Measurements from ENCODE around the gene INHBE.
"Not testable (repeated sequence)": the region's sequence is repeated elsewhere in the genome, so short reads cannot be mapped to it uniquely, and the experiment has no call there.

INHBE gene

GRCh38 chr12:57489157-57489641 lies 34.1 kb downstream of the INHBE start:
- peaks cover 0 to 44% (median 26%) of the 10 kb centered on the region in 11 experiments; a peak in 17 of 22 replicates for H4K20me1 ChIP-seq
- H3K27me3 ChIP-seq, result no peaks in the 10 kb centered on the region
- no peak for TF ChIP-seq Cebpa-rat (IDR thresholded peaks at IDR 0.05)
- H3K4me1 ChIP-seq, result peaks cover 15 to 32% (median 22%) of the 10 kb centered on the region in 10 experiments
- peak overlapping the region; percentile 75 to 97 (median 93) for H3K4me2 ChIP-seq
- H3K9me3 ChIP-seq (replicated peaks in 1 of 11), result peaks cover 0 to 7% (median 4%) of the 10 kb centered on the region in 11 experiments; a peak in 8 of 22 replicates
- H3K9ac ChIP-seq, result peak overlapping the region; percentile 82 to 98 (median 90)
- H3K4me3 ChIP-seq, result peak overlapping the region; percentile 75 to 98 (median 85)
- H3K27ac ChIP-seq, result peak overlapping the region in 10 of 11 experiments; percentile 82 to 96 (median 90); a peak in 15 of 22 replicates
- peaks cover 45 to 49% (median 47%) of the 10 kb centered on the region in 11 experiments for H3K36me3 ChIP-seq

GRCh38 chr12:57490126-57490525 lies 35.0 kb downstream of the INHBE start:
- Histone ChIP-seq H3K27ac (0 out of 22 replicates have a peak overlapping the region, but pooled peaks of 1 of the 11 experiments have one; percentile 94), H3K4me1 (peaks cover 15 to 32% (median 22%) of the 10 kb centered on the region in 10 experiments), H3K4me2 (peak overlapping the region in 8 of 11 experiments; percentile 75 to 97 (median 94); a peak in 6 of 22 replicates), H3K9me3 (replicated peaks in 1 of 11) (peaks cover 0 to 10% (median 4%) of the 10 kb centered on the region in 11 experiments; a peak in 9 of 22 replicates), H3K9ac (peak overlapping the region in 6 of 11 experiments; percentile 20 to 96 (median 90); a peak in 4 of 22 replicates), H3K36me3 (peaks cover 51 to 57% (median 52%) of the 10 kb centered on the region in 11 experiments), H3K27me3 (no peaks in the 10 kb centered on the region), H4K20me1 (peaks cover 0 to 48% (median 26%) of the 10 kb centered on the region in 11 experiments; a peak in 17 of 22 replicates), H3K4me3 (peak overlapping the region in 1 of 10 experiments; percentile 0; a peak in 1 of 20 replicates)
- no peak for TF ChIP-seq Cebpa-rat (IDR thresholded peaks at IDR 0.05)

- Histone ChIP-seq H3K4me1 (peaks cover 15 to 32% (median 22%) of the 10 kb centered on the region in 10 experiments), H3K4me3 (no peak overlapping the region), H4K20me1 (peaks cover 0 to 53% (median 28%) of the 10 kb centered on the region in 11 experiments; a peak in 17 of 22 replicates), H3K4me2 (no peak overlapping the region), H3K9me3 (replicated peaks in 1 of 11) (peaks cover 0 to 10% (median 4%) of the 10 kb centered on the region in 11 experiments; a peak in 9 of 22 replicates), H3K36me3 (peaks cover 63 to 72% (median 67%) of the 10 kb centered on the region in 11 experiments), H3K27ac (no peak overlapping the region), H3K27me3 (no peaks in the 10 kb centered on the region), H3K9ac (0 out of 22 replicates have a peak overlapping the region, but pooled peaks of 1 of the 11 experiments have one; percentile 29)
- TF ChIP-seq Cebpa-rat (IDR thresholded peaks at IDR 0.05), result no peak
Measured at GRCh38 chr12:57491393-57492280, 36.5 kb downstream of the INHBE start.

GRCh38 chr12:57495051-57495701 lies 40.1 kb downstream of the INHBE start:
- not testable (repeated sequence) for H3K4me2 ChIP-seq; H3K9ac ChIP-seq; H3K27ac ChIP-seq; H3K9me3 ChIP-seq (replicated peaks in 1 of 11); H3K27me3 ChIP-seq; H3K4me3 ChIP-seq
- Histone ChIP-seq H3K4me1 (peaks cover 0 to 10% (median under 1%) of the 10 kb centered on the region in 10 experiments; a peak in 7 of 20 replicates), H3K36me3 (peaks cover 85 to 93% (median 87%) of the 10 kb centered on the region in 11 experiments), H4K20me1 (peaks cover 0 to 63% (median 23%) of the 10 kb centered on the region in 11 experiments; a peak in 17 of 22 replicates)

GRCh38 chr12:57496822-57497221 lies 41.7 kb downstream of the INHBE start:
- Histone ChIP-seq H3K4me2 (no peak overlapping the region), H3K4me3 (no peak overlapping the region), H3K27ac (no peak overlapping the region), H3K36me3 (peaks cover 85 to 93% (median 87%) of the 10 kb centered on the region in 11 experiments), H3K9me3 (replicated peaks in 1 of 11) (peaks cover 0 to 10% (median 4%) of the 10 kb centered on the region in 11 experiments; a peak in 9 of 22 replicates), H3K27me3 (no peaks in the 10 kb centered on the region), H3K9ac (no peak overlapping the region), H3K4me1 (no peaks in the 10 kb centered on the region), H4K20me1 (peaks cover 3 to 63% (median 18%) of the 10 kb centered on the region in 11 experiments; a peak in 16 of 22 replicates)
- no peak for TF ChIP-seq Cebpa-rat (IDR thresholded peaks at IDR 0.05)

- H3K27me3 ChIP-seq, result no peaks in the 10 kb centered on the region
- peaks cover 0 to 9% (median 4%) of the 10 kb centered on the region in 11 experiments; a peak in 9 of 22 replicates for H3K9me3 ChIP-seq (replicated peaks in 1 of 11)
- no peak overlapping the region for H3K4me2 ChIP-seq
- no peak overlapping the region for H3K9ac ChIP-seq
- no peak for TF ChIP-seq Cebpa-rat (IDR thresholded peaks at IDR 0.05)
- H3K27ac ChIP-seq, result no peak overlapping the region
- peaks cover 3 to 66% (median 17%) of the 10 kb centered on the region in 11 experiments; a peak in 16 of 22 replicates for H4K20me1 ChIP-seq
- no peaks in the 10 kb centered on the region for H3K4me1 ChIP-seq
- no peak overlapping the region for H3K4me3 ChIP-seq
- peaks cover 85 to 93% (median 87%) of the 10 kb centered on the region in 11 experiments for H3K36me3 ChIP-seq
Measured at GRCh38 chr12:57497223-57498131, 42.4 kb downstream of the INHBE start.

- H3K27ac ChIP-seq, result no peak overlapping the region
- no peaks in the 10 kb centered on the region for H3K27me3 ChIP-seq
- no peak overlapping the region for H3K4me3 ChIP-seq
- H3K9ac ChIP-seq, result no peak overlapping the region
- H3K4me1 ChIP-seq, result no peaks in the 10 kb centered on the region
- no peak overlapping the region for H3K4me2 ChIP-seq
- no peak for TF ChIP-seq Cebpa-rat (IDR thresholded peaks at IDR 0.05)
- H3K36me3 ChIP-seq, result peaks cover 85 to 93% (median 88%) of the 10 kb centered on the region in 11 experiments
- H4K20me1 ChIP-seq, result peaks cover 0 to 68% (median 16%) of the 10 kb centered on the region in 11 experiments; a peak in 14 of 22 replicates
- peaks cover 0 to 4% (median 0%) of the 10 kb centered on the region in 11 experiments; a peak in 4 of 22 replicates for H3K9me3 ChIP-seq (replicated peaks in 1 of 11)
Measured at GRCh38 chr12:57498132-57498502, 43.0 kb downstream of the INHBE start.

GRCh38 chr12:57498571-57498970 lies 43.5 kb downstream of the INHBE start:
- no peak overlapping the region for H3K27ac ChIP-seq
- no peaks in the 10 kb centered on the region for H3K27me3 ChIP-seq
- no peak for TF ChIP-seq Cebpa-rat (IDR thresholded peaks at IDR 0.05)
- no peak overlapping the region for H3K4me3 ChIP-seq
- no peak overlapping the region for H3K4me2 ChIP-seq
- peaks cover 0 to 72% (median 21%) of the 10 kb centered on the region in 11 experiments; a peak in 14 of 22 replicates for H4K20me1 ChIP-seq
- H3K36me3 ChIP-seq, result peaks cover 90 to 98% (median 92%) of the 10 kb centered on the region in 11 experiments
- H3K4me1 ChIP-seq, result no peaks in the 10 kb centered on the region
- no peak overlapping the region for H3K9ac ChIP-seq
- H3K9me3 ChIP-seq (replicated peaks in 1 of 11), result peaks cover 0 to 4% (median 0%) of the 10 kb centered on the region in 11 experiments; a peak in 4 of 22 replicates
